Measurements from ENCODE around the gene PCDH1.

DNA sequence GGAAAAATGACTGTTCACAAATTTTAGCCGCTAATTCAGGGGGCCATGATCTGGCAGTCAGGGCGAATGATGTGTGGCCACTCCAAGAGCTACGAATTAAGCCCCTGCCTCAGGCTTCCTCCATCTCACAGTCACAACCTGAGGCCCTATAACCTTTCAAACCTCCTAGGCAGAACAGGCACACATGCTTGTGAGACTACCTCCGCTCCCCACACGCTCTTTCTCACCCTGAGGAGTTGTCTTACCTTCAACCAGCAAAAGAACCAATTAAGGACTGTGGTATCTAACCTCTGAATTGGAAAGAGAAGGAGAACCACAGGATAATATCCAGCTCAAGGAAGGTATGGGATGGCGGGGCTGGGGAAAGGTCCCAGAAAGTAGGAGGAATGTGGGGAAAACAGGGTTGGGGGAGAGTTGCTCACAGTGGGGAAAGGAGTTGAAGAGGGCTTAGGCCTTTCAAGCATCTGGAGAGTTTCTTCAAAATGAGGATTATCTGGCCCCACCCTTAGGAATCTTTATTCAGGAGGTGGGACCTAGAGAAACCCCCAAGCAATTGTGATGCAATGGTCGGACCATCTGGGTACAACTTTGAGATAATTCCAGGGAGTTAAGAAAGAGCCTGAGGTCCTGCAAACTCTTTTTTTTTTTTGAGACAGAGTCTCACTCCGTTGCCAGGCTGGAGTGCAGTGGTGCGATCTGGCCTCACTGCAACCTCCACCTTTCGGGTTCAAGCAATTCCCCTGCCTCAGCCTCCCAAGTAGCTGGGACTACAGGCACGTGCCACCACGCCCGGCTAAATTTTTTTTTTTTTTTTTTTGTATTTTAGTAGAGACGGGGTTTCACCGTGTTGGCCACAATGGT, 5.5 kb downstream of the PCDH1 start:
- TF ChIP-seq, protein P1, sequence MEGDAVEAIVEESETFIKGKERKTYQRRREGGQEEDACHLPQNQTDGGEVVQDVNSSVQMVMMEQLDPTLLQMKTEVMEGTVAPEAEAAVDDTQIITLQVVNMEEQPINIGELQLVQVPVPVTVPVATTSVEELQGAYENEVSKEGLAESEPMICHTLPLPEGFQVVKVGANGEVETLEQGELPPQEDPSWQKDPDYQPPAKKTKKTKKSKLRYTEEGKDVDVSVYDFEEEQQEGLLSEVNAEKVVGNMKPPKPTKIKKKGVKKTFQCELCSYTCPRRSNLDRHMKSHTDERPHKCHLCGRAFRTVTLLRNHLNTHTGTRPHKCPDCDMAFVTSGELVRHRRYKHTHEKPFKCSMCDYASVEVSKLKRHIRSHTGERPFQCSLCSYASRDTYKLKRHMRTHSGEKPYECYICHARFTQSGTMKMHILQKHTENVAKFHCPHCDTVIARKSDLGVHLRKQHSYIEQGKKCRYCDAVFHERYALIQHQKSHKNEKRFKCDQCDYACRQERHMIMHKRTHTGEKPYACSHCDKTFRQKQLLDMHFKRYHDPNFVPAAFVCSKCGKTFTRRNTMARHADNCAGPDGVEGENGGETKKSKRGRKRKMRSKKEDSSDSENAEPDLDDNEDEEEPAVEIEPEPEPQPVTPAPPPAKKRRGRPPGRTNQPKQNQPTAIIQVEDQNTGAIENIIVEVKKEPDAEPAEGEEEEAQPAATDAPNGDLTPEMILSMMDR (IDR thresholded peaks at IDR 0.05) = no peak
- no peak for TF ChIP-seq ZFX (IDR thresholded peaks at IDR 0.05; ENCODE audit: borderline replicate concordance)

Data from 22Rv1 (cell line).